ENCODE data around the gene PRTN3.

Gene PRTN3

GRCh38 chr19:807627-808422 is 33.0 kb upstream of the PRTN3 start:
- in situ Hi-C loops (cut with MboI; ENCODE audit: low sequenced_read_pairs, unreplicated experiment), result no loop called here
- no peak for DNase-seq (ENCODE audit: low spot score)
- no peak for TF ChIP-seq CTCF (IDR thresholded peaks at IDR 0.05; ENCODE audit: borderline replicate concordance, control extremely low read depth, extremely low read depth, insufficient read depth, missing control alignments)

GRCh38 chr19:808423-808775 is 32.4 kb upstream of the PRTN3 start:
- in situ Hi-C loops (cut with MboI; ENCODE audit: low sequenced_read_pairs, unreplicated experiment), result no loop called here
- no peak for DNase-seq (ENCODE audit: low spot score)
- TF ChIP-seq CTCF (IDR thresholded peaks at IDR 0.05; ENCODE audit: borderline replicate concordance, control extremely low read depth, extremely low read depth, insufficient read depth, missing control alignments), result no peak

- in situ Hi-C loops (cut with MboI; ENCODE audit: low sequenced_read_pairs, unreplicated experiment), result no loop called here
- TF ChIP-seq CTCF (IDR thresholded peaks at IDR 0.05; ENCODE audit: borderline replicate concordance, control extremely low read depth, extremely low read depth, insufficient read depth, missing control alignments), result no peak
- DNase-seq (ENCODE audit: low spot score), result no peak
Observed at GRCh38 chr19:810077-810855, 30.5 kb upstream of the PRTN3 start.

GRCh38 chr19:810883-811489 is 29.8 kb upstream of the PRTN3 start:
- in situ Hi-C loops (cut with MboI; ENCODE audit: low sequenced_read_pairs, unreplicated experiment), result no loop called here
- no peak for TF ChIP-seq CTCF (IDR thresholded peaks at IDR 0.05; ENCODE audit: borderline replicate concordance, control extremely low read depth, extremely low read depth, insufficient read depth, missing control alignments)
- no peak for DNase-seq (ENCODE audit: low spot score)

- TF ChIP-seq CTCF (IDR thresholded peaks at IDR 0.05; ENCODE audit: borderline replicate concordance, control extremely low read depth, extremely low read depth, insufficient read depth, missing control alignments), result no peak
- in situ Hi-C loops (cut with MboI; ENCODE audit: low sequenced_read_pairs, unreplicated experiment), result no loop called here
- no peak for DNase-seq (ENCODE audit: low spot score)
Observed at GRCh38 chr19:811506-812048, 29.2 kb upstream of the PRTN3 start.

GRCh38 chr19:812049-812746 is 28.6 kb upstream of the PRTN3 start:
- in situ Hi-C loops (cut with MboI; ENCODE audit: low sequenced_read_pairs, unreplicated experiment), result no loop called here
- TF ChIP-seq CTCF (IDR thresholded peaks at IDR 0.05; ENCODE audit: borderline replicate concordance, control extremely low read depth, extremely low read depth, insufficient read depth, missing control alignments), result no peak
- no peak for DNase-seq (ENCODE audit: low spot score)

Data from GM13976 (cell line).